ENCODE measurements around the gene SNX18.
"Not testable (repeated sequence)": the region's sequence is repeated elsewhere in the genome, so short reads cannot be mapped to it uniquely, and the experiment has no call there.

SNX18 gene

GRCh38 chr5:54517512-54518145 lies at the start of gene SNX18:
TSS of gene SNX18 (plus strand) at chr5:54517759. CDS start at chr5:54517953, 194 bp downstream.
- peak; percentile 49 to 81 (median 67) for DNase-seq (ENCODE audit: low read depth in 2 of 3, low spot score in 2 of 3)

GRCh38 chr5:54469622-54470021 lies 47.9 kb upstream of the SNX18 start:
- DNase-seq (ENCODE audit: low read depth in 2 of 3, low spot score in 2 of 3): no peak

- no peak for DNase-seq (ENCODE audit: low read depth in 2 of 3, low spot score in 2 of 3)
Observed at GRCh38 chr5:54470128-54470527, 47.4 kb upstream of the SNX18 start.

GRCh38 chr5:54470677-54471076 lies 46.9 kb upstream of the SNX18 start:
- no peak for DNase-seq (ENCODE audit: low read depth in 2 of 3, low spot score in 2 of 3)

GRCh38 chr5:54471398-54471797 lies 46.2 kb upstream of the SNX18 start:
- DNase-seq (ENCODE audit: low read depth in 2 of 3, low spot score in 2 of 3): no peak

GRCh38 chr5:54476682-54477081 lies 40.9 kb upstream of the SNX18 start:
- no peak for DNase-seq (ENCODE audit: low read depth in 2 of 3, low spot score in 2 of 3)

- DNase-seq (ENCODE audit: low read depth in 2 of 3, low spot score in 2 of 3): no peak
Observed at GRCh38 chr5:54477941-54478478, 39.5 kb upstream of the SNX18 start.

GRCh38 chr5:54480296-54480695 lies 37.3 kb upstream of the SNX18 start:
- no peak for DNase-seq (ENCODE audit: low read depth in 2 of 3, low spot score in 2 of 3)

GRCh38 chr5:54484219-54484894 lies 33.2 kb upstream of the SNX18 start:
- DNase-seq (ENCODE audit: low read depth in 2 of 3, low spot score in 2 of 3): no peak

GRCh38 chr5:54485659-54486058 lies 31.9 kb upstream of the SNX18 start:
- not testable (repeated sequence) for DNase-seq (ENCODE audit: low read depth in 2 of 3, low spot score in 2 of 3)

GRCh38 chr5:54489648-54489979 lies 27.9 kb upstream of the SNX18 start:
- DNase-seq (ENCODE audit: low read depth in 2 of 3, low spot score in 2 of 3): not testable (repeated sequence)

GRCh38 chr5:54491326-54491725 lies 26.2 kb upstream of the SNX18 start:
- DNase-seq (ENCODE audit: low read depth in 2 of 3, low spot score in 2 of 3): no peak

GRCh38 chr5:54492178-54492577 lies 25.4 kb upstream of the SNX18 start:
- DNase-seq (ENCODE audit: low read depth in 2 of 3, low spot score in 2 of 3): no peak

GRCh38 chr5:54495027-54495426 lies 22.5 kb upstream of the SNX18 start:
- DNase-seq (ENCODE audit: low read depth in 2 of 3, low spot score in 2 of 3): no peak

- no peak for DNase-seq (ENCODE audit: low read depth in 2 of 3, low spot score in 2 of 3)
Observed at GRCh38 chr5:54514291-54514690, 3.3 kb upstream of the SNX18 start.

GRCh38 chr5:54514841-54515432 lies 2.6 kb upstream of the SNX18 start:
- DNase-seq (ENCODE audit: low read depth in 2 of 3, low spot score in 2 of 3): no peak

- DNase-seq (ENCODE audit: low read depth in 2 of 3, low spot score in 2 of 3): no peak
Observed at GRCh38 chr5:54515634-54516033, 1.9 kb upstream of the SNX18 start.

GRCh38 chr5:54516051-54516655 lies 1.4 kb upstream of the SNX18 start:
- DNase-seq (ENCODE audit: low read depth in 2 of 3, low spot score in 2 of 3): no peak

- DNase-seq (ENCODE audit: low read depth in 2 of 3, low spot score in 2 of 3): no peak
Observed at GRCh38 chr5:54517174-54517511, 416 bp upstream of the SNX18 start.

- peak; percentile 18 to 39 (median 31) for DNase-seq (ENCODE audit: low read depth in 2 of 3, low spot score in 2 of 3)
Observed at GRCh38 chr5:54518146-54518817, 723 bp downstream of the SNX18 start.

GRCh38 chr5:54518818-54519508 lies 1.4 kb downstream of the SNX18 start:
- no peak for DNase-seq (ENCODE audit: low read depth in 2 of 3, low spot score in 2 of 3)
